Fibroblast of skin of back (primary cell): ENCODE data around the gene ZNF416. TPM values are rescaled to one million over a fixed set of nuclear protein-coding genes. Genes with fewer than 3 reads are reported as not detected.

Experiments used
- DNase-seq: peaks from one replicate; pipeline ENCODE4 v3.0.0-alpha.2; 2013
- polyA plus RNA-seq, 2 experiments: library from polyadenylated mRNA; unstranded; fragments of 120-200 nt; gene quantifications; one replicate each; pipeline ENCODE4 v1.2.1, GENCODE V29; 2013; ENCODE audit not compliant: insufficient read length in 2 of 2

The ZNF416 gene
- polyA plus RNA-seq (2013, experiment 1 of 2; ENCODE audit: insufficient read length), result 4.1 TPM
- 2.5 TPM for polyA plus RNA-seq (2013, experiment 2 of 2; ENCODE audit: insufficient read length)

- DNase-seq, result peak; percentile 99
Observed at GRCh38 chr19:57578487-57579205, at the start of gene ZNF416. Gene ZNF416 (minus strand): TSS chr19:57578911. CDS start chr19:57578704, 207 bp downstream.

- no peak for DNase-seq
Observed at GRCh38 chr19:57623091-57623490, 44.4 kb upstream of the ZNF416 start.

GRCh38 chr19:57620673-57621348 is 42.1 kb upstream of the ZNF416 start:
- peak; percentile 8 for DNase-seq

- DNase-seq, result no peak
Observed at GRCh38 chr19:57615346-57615745, 36.6 kb upstream of the ZNF416 start.

GRCh38 chr19:57613941-57614743 is 35.4 kb upstream of the ZNF416 start, which contains the start of gene ZNF134:
Gene ZNF134 (plus strand): TSS chr19:57614242. CDS start chr19:57619469, 5,227 bp downstream.
- DNase-seq, result peak; percentile 93

GRCh38 chr19:57611113-57611512 is 32.4 kb upstream of the ZNF416 start:
- DNase-seq, result no peak

GRCh38 chr19:57606931-57607330 is 28.2 kb upstream of the ZNF416 start:
- no peak for DNase-seq

- DNase-seq, result peak; percentile 95
Observed at GRCh38 chr19:57599761-57600383, 21.2 kb upstream of the ZNF416 start, which contains the start of gene ZNF530. Gene ZNF530 (plus strand): TSS chr19:57599885. CDS start chr19:57604346, 4,461 bp downstream.

GRCh38 chr19:57599377-57599760 is 20.7 kb upstream of the ZNF416 start:
- no peak for DNase-seq

GRCh38 chr19:57587529-57587928 is 8.8 kb upstream of the ZNF416 start:
- peak; percentile 57 for DNase-seq

GRCh38 chr19:57583521-57584416 is 5.1 kb upstream of the ZNF416 start, which contains the start of gene ZIK1:
Gene ZIK1 (plus strand): TSS chr19:57584145. CDS start chr19:57584357, 212 bp downstream.
- DNase-seq, result peak; percentile 97

- DNase-seq, result no peak
Observed at GRCh38 chr19:57583104-57583520, 4.4 kb upstream of the ZNF416 start.

- no peak for DNase-seq
Observed at GRCh38 chr19:57576661-57577060, 2.0 kb downstream of the ZNF416 start.

GRCh38 chr19:57572415-57572947 is 6.2 kb downstream of the ZNF416 start:
- DNase-seq, result no peak

- no peak for DNase-seq
Observed at GRCh38 chr19:57570707-57571106, 8.0 kb downstream of the ZNF416 start.

- DNase-seq, result peak; percentile 26
Observed at GRCh38 chr19:57566396-57567265, 12.1 kb downstream of the ZNF416 start.

- no peak for DNase-seq
Observed at GRCh38 chr19:57563547-57563946, 15.2 kb downstream of the ZNF416 start.

- peak; percentile 92 for DNase-seq
Observed at GRCh38 chr19:57560049-57560491, 18.6 kb downstream of the ZNF416 start.

- peak; percentile 90 for DNase-seq
Observed at GRCh38 chr19:57559404-57560025, 19.2 kb downstream of the ZNF416 start, which contains the start of gene ZNF550. Gene ZNF550 (minus strand): TSS chr19:57559863. CDS start chr19:57559682, 181 bp downstream.
